H9 (cell line): ENCODE measurements around the gene ACKR4. TPM values are rescaled to one million over a fixed set of nuclear protein-coding genes. Genes with fewer than 3 reads are reported as not detected.

Source experiments
- DNase-seq: peaks from one replicate; pipeline ENCODE4 v3.0.0-alpha.2; 2017
- H2AFZ ChIP-seq: one replicate; pipeline ENCODE4 v1.6.1; 2013; ENCODE audit warnings: mild to moderate bottlenecking, low read length, control low read depth, moderate library complexity
- H2AK5ac ChIP-seq: 2 replicates; pipeline ENCODE4 v1.6.1; 2013; ENCODE audit warnings: low read length, control low read depth, mixed read lengths; ENCODE audit not compliant: insufficient read length
- H2BK120ac ChIP-seq: one replicate; pipeline ENCODE4 v1.6.1; 2013; ENCODE audit warnings: low read depth, mild to moderate bottlenecking, low read length, control low read depth, inconsistent platforms; ENCODE audit not compliant: poor library complexity, severe bottlenecking
- H2BK12ac ChIP-seq: 2 replicates; pipeline ENCODE4 v1.6.1; 2013; ENCODE audit warnings: low read length, control low read depth, mixed read lengths, low read depth; ENCODE audit not compliant: insufficient read length
- H2BK15ac ChIP-seq: 2 replicates; pipeline ENCODE4 v1.6.1; 2013; ENCODE audit warnings: low read depth, low read length, control low read depth
- H2BK20ac ChIP-seq: one replicate; pipeline ENCODE4 v1.6.1; 2013; ENCODE audit warnings: low read depth, mild to moderate bottlenecking, low read length, control low read depth, inconsistent platforms; ENCODE audit not compliant: poor library complexity, severe bottlenecking
- H2BK5ac ChIP-seq: 2 replicates; pipeline ENCODE4 v1.6.1; 2013; ENCODE audit warnings: low read length, control low read depth, mixed read lengths; ENCODE audit not compliant: insufficient read length
- H3K14ac ChIP-seq: 2 replicates; pipeline ENCODE4 v1.6.1; 2013; ENCODE audit warnings: low read length, control low read depth; ENCODE audit not compliant: insufficient read depth
- H3K18ac ChIP-seq: 2 replicates; pipeline ENCODE4 v1.6.1; 2013; ENCODE audit warnings: low read depth, mild to moderate bottlenecking, mixed read lengths, low read length, control low read depth; ENCODE audit not compliant: insufficient read length
- H3K23ac ChIP-seq: 2 replicates; pipeline ENCODE4 v1.6.1; 2013; ENCODE audit warnings: low read length, control low read depth, mixed read lengths, low read depth; ENCODE audit not compliant: insufficient read length
- H3K23me2 ChIP-seq: 2 replicates; pipeline ENCODE4 v1.6.1; 2013; ENCODE audit warnings: low read depth, mild to moderate bottlenecking, mixed read lengths, low read length, control low read depth; ENCODE audit not compliant: insufficient read length, poor library complexity, severe bottlenecking
- H3K27ac ChIP-seq: 2 replicates; pipeline ENCODE4 v1.5.1; 2013; ENCODE audit warnings: low read length, control low read depth, mixed read lengths, low read depth; ENCODE audit not compliant: insufficient read length
- H3K27me3 ChIP-seq: 2 replicates; pipeline ENCODE4 v1.6.1; 2013; ENCODE audit warnings: low read length, control low read depth, inconsistent platforms; ENCODE audit not compliant: insufficient read depth
- H3K4ac ChIP-seq: 2 replicates; pipeline ENCODE4 v1.6.1; 2013; ENCODE audit warnings: low read depth, mild to moderate bottlenecking, control low read depth, inconsistent platforms, low read length, moderate library complexity
- H3K4me1 ChIP-seq: 2 replicates; pipeline ENCODE4 v1.6.1; 2013; ENCODE audit warnings: low read length, control low read depth, inconsistent platforms; ENCODE audit not compliant: insufficient read depth
- H3K4me2 ChIP-seq: 2 replicates; pipeline ENCODE4 v1.6.1; 2013; ENCODE audit warnings: low read length, control low read depth, mixed read lengths; ENCODE audit not compliant: insufficient read length, insufficient read depth
- H3K56ac ChIP-seq: 2 replicates; pipeline ENCODE4 v1.6.1; 2013; ENCODE audit warnings: low read depth, mild to moderate bottlenecking, mixed read lengths, low read length, control low read depth; ENCODE audit not compliant: insufficient read length
- H3K79me1 ChIP-seq: 2 replicates; pipeline ENCODE4 v1.6.1; 2013; ENCODE audit warnings: low read depth, mild to moderate bottlenecking, moderate library complexity, low read length, control low read depth, inconsistent platforms; ENCODE audit not compliant: insufficient read depth, poor library complexity, severe bottlenecking
- H3K79me2 ChIP-seq: 2 replicates; pipeline ENCODE4 v1.6.1; 2013; ENCODE audit warnings: low read length, control low read depth, inconsistent platforms; ENCODE audit not compliant: insufficient read depth
- H3K9ac ChIP-seq: 2 replicates; pipeline ENCODE4 v1.6.1; 2013; ENCODE audit warnings: low read length, control low read depth, mixed read lengths; ENCODE audit not compliant: insufficient read length; ENCODE audit errors: extremely low read depth
- H3K9me3 ChIP-seq: one replicate; pipeline ENCODE4 v1.6.1; 2013; ENCODE audit warnings: low read depth, low read length, inconsistent platforms; ENCODE audit not compliant: control insufficient read depth
- H3T11ph ChIP-seq: one replicate; pipeline ENCODE4 v1.6.1; 2013; ENCODE audit warnings: mild to moderate bottlenecking, low read length, control low read depth, inconsistent platforms
- H4K20me1 ChIP-seq: one replicate; pipeline ENCODE4 v1.6.1; 2013; ENCODE audit not compliant: control insufficient read depth, insufficient read length, insufficient read depth
- H4K5ac ChIP-seq: 2 replicates; pipeline ENCODE4 v1.6.1; 2013; ENCODE audit warnings: low read depth, mild to moderate bottlenecking, mixed read lengths, low read length, control low read depth; ENCODE audit not compliant: insufficient read length
- H4K8ac ChIP-seq: replicated peaks from 2 replicates; pipeline ENCODE4 v1.6.1; 2013; ENCODE audit warnings: low read length, control low read depth, mixed read lengths, low read depth; ENCODE audit not compliant: insufficient read length
- H4K91ac ChIP-seq: 2 replicates; pipeline ENCODE4 v1.6.1; 2013; ENCODE audit warnings: low read depth, mild to moderate bottlenecking, moderate library complexity, mixed read lengths, low read length, control low read depth; ENCODE audit not compliant: insufficient read length
- H3K27ac Mint-ChIP-seq, 3 experiments: 2 replicates in 2 of 3; 3 replicates in 1 of 3; pipeline ENCODE4 v1.8.0; 2020 to 2021; ENCODE audit warnings: mixed read lengths in 3 of 3, mild to moderate bottlenecking in 1 of 3, moderate library complexity in 1 of 3
- H3K27me3 Mint-ChIP-seq: 2 replicates; pipeline ENCODE4 v1.8.0; 2021; ENCODE audit warnings: low read depth, mild to moderate bottlenecking, moderate library complexity, mixed read lengths
- H3K36me3 Mint-ChIP-seq, 3 experiments: 2 replicates in 2 of 3; 3 replicates in 1 of 3; pipeline ENCODE4 v1.8.0; 2020 to 2021; ENCODE audit warnings: low read depth in 3 of 3, mixed read lengths in 3 of 3; ENCODE audit not compliant: insufficient read depth in 1 of 3
- H3K4me1 Mint-ChIP-seq, 2 experiments: 2 replicates each; pipeline ENCODE4 v1.8.0; 2020; ENCODE audit warnings: mixed read lengths in 2 of 2
- H3K4me3 Mint-ChIP-seq, 2 experiments: 2 replicates in 1 of 2; 3 replicates in 1 of 2; pipeline ENCODE4 v1.8.0; 2020 to 2021; ENCODE audit warnings: mild to moderate bottlenecking in 2 of 2, mixed read lengths in 2 of 2, moderate library complexity in 1 of 2
- H3K9me3 Mint-ChIP-seq, 2 experiments: 2 replicates in 1 of 2; 3 replicates in 1 of 2; pipeline ENCODE4 v1.8.0; 2020; ENCODE audit warnings: mild to moderate bottlenecking in 2 of 2, mixed read lengths in 2 of 2, moderate library complexity in 1 of 2
- WGBS: extraction: QIAGEN DNeasy Blood & Tissue Kit; methylation state at CpG from one replicate; pipeline ENCODE4 v1.1.7; 2013; ENCODE audit warnings: missing lambda C conversion rate, low lambda C conversion rate, mixed read lengths; ENCODE audit not compliant: insufficient read length; ENCODE audit errors: extremely low coverage; 5-methylcytosine and 5-hydroxymethylcytosine counted together
- total RNA-seq: library from RNA; stranded (reverse); gene quantifications from 2 replicates; pipeline ENCODE4 v1.2.1, GENCODE V29; 2021
- TF ChIP-seq, protein P1 (sequence below): fragments of 200-600 bp; sonication (generic); conservative IDR thresholded peaks from 3 replicates; pipeline ENCODE4 v1.8.0; 2021; ENCODE audit warnings: antibody characterized with exemption, mild to moderate bottlenecking

Gene ACKR4
- total RNA-seq, 1 experiment from 2014 or later, result not detected

DNA sequence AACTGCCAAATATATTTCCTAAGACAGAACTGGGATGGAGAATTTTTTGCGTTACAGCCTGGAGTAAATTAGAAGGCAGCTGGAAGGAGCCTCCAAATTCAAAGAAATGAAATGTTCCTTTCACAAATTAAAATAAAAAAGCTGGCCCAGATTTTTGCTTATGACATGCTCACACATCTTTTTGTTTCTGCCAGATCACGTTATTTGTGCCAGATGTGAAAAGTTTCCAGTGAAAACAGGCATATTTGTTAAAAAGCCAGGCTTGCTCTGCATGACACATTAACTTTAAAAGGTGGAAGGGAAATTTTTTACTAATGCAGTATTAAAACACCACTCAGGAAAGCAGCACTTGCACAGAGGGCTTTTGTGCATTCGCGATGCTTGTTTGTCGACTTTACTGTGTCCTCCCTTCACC lies 23.3 kb upstream of the ACKR4 start:
- TF ChIP-seq, protein P1, sequence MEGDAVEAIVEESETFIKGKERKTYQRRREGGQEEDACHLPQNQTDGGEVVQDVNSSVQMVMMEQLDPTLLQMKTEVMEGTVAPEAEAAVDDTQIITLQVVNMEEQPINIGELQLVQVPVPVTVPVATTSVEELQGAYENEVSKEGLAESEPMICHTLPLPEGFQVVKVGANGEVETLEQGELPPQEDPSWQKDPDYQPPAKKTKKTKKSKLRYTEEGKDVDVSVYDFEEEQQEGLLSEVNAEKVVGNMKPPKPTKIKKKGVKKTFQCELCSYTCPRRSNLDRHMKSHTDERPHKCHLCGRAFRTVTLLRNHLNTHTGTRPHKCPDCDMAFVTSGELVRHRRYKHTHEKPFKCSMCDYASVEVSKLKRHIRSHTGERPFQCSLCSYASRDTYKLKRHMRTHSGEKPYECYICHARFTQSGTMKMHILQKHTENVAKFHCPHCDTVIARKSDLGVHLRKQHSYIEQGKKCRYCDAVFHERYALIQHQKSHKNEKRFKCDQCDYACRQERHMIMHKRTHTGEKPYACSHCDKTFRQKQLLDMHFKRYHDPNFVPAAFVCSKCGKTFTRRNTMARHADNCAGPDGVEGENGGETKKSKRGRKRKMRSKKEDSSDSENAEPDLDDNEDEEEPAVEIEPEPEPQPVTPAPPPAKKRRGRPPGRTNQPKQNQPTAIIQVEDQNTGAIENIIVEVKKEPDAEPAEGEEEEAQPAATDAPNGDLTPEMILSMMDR, result no peak
- Histone ChIP-seq H3K79me1 (no peaks in the 10 kb centered on the region), H2AFZ (no peak overlapping the region), H2BK5ac (no peak overlapping the region), H3K27me3 (no peaks in the 10 kb centered on the region), H2BK120ac (no peak overlapping the region), H3K14ac (no peak overlapping the region), H2BK15ac (no peak overlapping the region), H3K23ac (no peak overlapping the region), H2BK20ac (no peak overlapping the region), H4K20me1 (no peaks in the 10 kb centered on the region), H4K8ac (no peak overlapping the region), H3T11ph (no peak overlapping the region), H2AK5ac (no peak overlapping the region), H3K9ac (no peak overlapping the region), H3K79me2 (no peaks in the 10 kb centered on the region), H3K18ac (no peak overlapping the region), H3K9me3 (no peaks in the 10 kb centered on the region), H3K4me2 (no peak overlapping the region), H4K5ac (no peak overlapping the region), H3K4me1 (no peaks in the 10 kb centered on the region), H3K27ac (no peak overlapping the region), H2BK12ac (no peak overlapping the region), H3K23me2 (no peaks in the 10 kb centered on the region), H3K4ac (no peak overlapping the region), H4K91ac (no peak overlapping the region), H3K56ac (no peak overlapping the region)
- no peak overlapping the region for H3K4me3 Mint-ChIP-seq
- DNase-seq, result no peak
- H3K36me3 Mint-ChIP-seq, result peaks cover 6 to 17% (median 13%) of the 10 kb centered on the region in 3 experiments; a peak in 6 of 7 replicates
- no peak overlapping the region for H3K27ac Mint-ChIP-seq
- H3K4me1 Mint-ChIP-seq, result no peaks in the 10 kb centered on the region
- H3K27me3 Mint-ChIP-seq, result no peaks in the 10 kb centered on the region
- H3K9me3 Mint-ChIP-seq, result peaks cover 0 to 4% of the 10 kb centered on the region in 2 experiments; a peak in 3 of 5 replicates
- no CpG with 5 or more reads among the region's 5 CpGs for WGBS
